Suprapubic skin (tissue), 4 donors: ENCODE data around the gene PRRC2B.

ENCODE experiments used
- EP300 ChIP-seq: sonication (generic); formaldehyde crosslinking; IDR thresholded peaks from one replicate; pipeline ENCODE4 v1.6.1; 2017; ENCODE audit warnings: antibody characterized with exemption
- POLR2A ChIP-seq, 2 donors: fragments of 450-650 bp; IDR thresholded peaks; one replicate each; pipeline ENCODE4 v1.6.1; 2017; ENCODE audit warnings: antibody characterized with exemption in 2 of 2, mild to moderate bottlenecking in 2 of 2, moderate library complexity in 2 of 2
- POLR2AphosphoS5 ChIP-seq, 3 donors: sonication (generic); formaldehyde crosslinking; IDR thresholded peaks; one replicate each; pipeline ENCODE4 v1.6.1; 2017; ENCODE audit warnings: antibody characterized with exemption in 3 of 3
- TF ChIP-seq, protein P1 (sequence below), 2 donors: fragments of 200-600 bp in 1 of 2; fragments of 450-650 bp in 1 of 2; sonication (generic) in 1 of 2; IDR thresholded peaks; one replicate each; pipeline ENCODE4 v1.5.1; 2016 to 2019; ENCODE audit warnings: antibody characterized with exemption in 2 of 2, mild to moderate bottlenecking in 1 of 2, moderate library complexity in 1 of 2

DNA sequence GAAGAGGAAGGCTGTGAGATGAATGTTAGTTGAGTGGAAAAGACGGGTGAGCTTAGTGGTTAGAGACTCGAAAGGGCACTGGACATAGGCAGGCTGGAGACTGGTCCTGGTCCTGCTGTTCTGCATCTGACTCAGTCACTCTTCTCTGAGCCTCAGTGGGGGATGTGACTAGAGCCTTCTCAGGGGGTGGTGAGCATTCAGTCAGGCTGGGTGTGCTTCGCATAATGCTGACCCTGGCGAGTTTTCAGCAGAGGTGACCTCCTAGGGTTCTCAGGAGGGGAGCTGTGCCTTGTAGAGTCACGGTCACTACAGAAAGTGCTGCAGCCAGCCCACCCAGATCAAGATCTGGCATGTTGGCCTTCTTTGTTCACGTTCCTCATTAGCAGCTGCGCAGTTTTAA is 44.3 kb downstream of the PRRC2B start:
- TF ChIP-seq, protein P1, sequence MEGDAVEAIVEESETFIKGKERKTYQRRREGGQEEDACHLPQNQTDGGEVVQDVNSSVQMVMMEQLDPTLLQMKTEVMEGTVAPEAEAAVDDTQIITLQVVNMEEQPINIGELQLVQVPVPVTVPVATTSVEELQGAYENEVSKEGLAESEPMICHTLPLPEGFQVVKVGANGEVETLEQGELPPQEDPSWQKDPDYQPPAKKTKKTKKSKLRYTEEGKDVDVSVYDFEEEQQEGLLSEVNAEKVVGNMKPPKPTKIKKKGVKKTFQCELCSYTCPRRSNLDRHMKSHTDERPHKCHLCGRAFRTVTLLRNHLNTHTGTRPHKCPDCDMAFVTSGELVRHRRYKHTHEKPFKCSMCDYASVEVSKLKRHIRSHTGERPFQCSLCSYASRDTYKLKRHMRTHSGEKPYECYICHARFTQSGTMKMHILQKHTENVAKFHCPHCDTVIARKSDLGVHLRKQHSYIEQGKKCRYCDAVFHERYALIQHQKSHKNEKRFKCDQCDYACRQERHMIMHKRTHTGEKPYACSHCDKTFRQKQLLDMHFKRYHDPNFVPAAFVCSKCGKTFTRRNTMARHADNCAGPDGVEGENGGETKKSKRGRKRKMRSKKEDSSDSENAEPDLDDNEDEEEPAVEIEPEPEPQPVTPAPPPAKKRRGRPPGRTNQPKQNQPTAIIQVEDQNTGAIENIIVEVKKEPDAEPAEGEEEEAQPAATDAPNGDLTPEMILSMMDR (IDR thresholded peaks at IDR 0.05), result no peak
- TF ChIP-seq POLR2A (IDR thresholded peaks at IDR 0.05) (no peak), EP300 (no peak), POLR2AphosphoS5 (IDR thresholded peaks at IDR 0.05) (no peak)
